HuH-7.5 (cell line): Measurements from ENCODE around the gene ITFG2.

Experiments
- DNase-seq: peaks from one replicate; pipeline ENCODE4 v3.0.0; 2011; ENCODE audit warnings: low spot score

The ITFG2 gene

DNA sequence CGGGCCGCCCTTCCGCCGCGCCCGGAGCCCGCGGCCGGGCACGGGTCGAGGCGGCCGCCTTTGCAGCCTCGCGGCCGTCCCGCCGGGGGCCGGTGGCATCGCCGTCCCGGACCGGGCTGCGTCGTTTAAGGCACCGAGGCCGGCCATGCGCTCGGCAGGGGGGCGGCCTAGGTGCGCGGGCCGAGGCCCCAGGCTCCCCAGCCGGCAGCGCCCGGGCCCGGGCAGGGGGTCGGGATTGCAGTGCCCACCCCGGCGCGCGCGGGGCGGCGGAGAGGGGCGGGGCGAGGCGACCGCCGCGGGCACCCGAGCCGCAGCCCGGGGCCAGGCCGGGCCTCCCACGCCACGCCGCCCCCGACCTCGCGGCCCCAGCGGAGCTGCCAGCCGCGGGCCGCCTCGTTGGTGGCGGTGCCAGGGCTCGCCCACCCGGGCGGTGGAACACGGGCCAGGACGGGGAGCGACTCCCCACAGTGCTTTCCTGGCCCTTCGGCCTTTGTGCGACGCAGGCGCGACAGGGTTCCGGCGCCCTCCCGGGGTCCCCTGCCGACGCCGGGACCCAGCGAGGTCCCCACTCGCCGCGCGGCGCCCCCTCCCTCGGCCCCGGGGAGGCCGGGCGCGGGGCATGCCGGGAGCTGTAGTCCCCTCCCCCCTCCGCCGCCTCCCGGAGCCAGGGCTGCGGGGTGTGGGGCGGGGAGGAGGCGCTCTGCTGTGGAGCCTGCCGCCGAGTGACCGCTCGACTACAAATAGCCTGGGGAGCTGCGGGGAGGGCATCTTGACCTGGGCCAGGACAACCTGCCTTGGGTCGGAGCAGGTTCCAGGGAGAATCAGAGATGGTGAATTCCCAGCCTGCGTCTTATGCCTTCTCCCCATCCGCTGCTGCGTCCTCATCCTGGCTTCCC is 16.9 kb upstream of the ITFG2 start:
- DNase-seq: peak; percentile 94

DNA sequence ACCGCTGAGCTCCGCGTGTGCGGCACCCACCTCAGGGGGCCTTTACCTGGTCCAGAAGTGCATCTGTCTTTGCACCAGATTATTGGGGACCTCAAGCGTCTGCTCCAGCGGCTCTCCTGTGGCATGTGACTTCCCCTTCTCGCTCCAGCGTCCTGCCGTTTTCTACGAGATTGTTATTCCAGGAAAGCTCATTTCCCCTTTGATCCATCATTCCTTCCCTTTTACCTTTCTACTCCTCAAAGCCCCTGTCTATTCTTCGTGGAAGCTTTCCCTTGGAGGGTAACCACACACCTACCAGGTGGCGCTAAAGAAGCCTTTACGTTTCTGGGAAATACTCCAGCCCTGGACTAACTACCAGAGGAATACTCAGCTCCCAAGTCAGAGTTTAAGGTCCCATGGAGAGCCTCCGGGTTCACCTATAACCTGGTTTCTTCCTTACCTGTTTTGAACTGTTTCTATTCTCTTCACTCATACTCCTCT is 16.2 kb upstream of the ITFG2 start:
- DNase-seq: peak; percentile 54

- no peak for DNase-seq
Observed at GRCh38 chr12:2797721-2798418, 14.6 kb upstream of the ITFG2 start.

GRCh38 chr12:2800046-2800570 is 12.4 kb upstream of the ITFG2 start:
- no peak for DNase-seq

GRCh38 chr12:2801044-2801783 is 11.3 kb upstream of the ITFG2 start:
- DNase-seq: no peak

- DNase-seq: no peak
Observed at GRCh38 chr12:2803635-2804392, 8.7 kb upstream of the ITFG2 start.

DNA sequence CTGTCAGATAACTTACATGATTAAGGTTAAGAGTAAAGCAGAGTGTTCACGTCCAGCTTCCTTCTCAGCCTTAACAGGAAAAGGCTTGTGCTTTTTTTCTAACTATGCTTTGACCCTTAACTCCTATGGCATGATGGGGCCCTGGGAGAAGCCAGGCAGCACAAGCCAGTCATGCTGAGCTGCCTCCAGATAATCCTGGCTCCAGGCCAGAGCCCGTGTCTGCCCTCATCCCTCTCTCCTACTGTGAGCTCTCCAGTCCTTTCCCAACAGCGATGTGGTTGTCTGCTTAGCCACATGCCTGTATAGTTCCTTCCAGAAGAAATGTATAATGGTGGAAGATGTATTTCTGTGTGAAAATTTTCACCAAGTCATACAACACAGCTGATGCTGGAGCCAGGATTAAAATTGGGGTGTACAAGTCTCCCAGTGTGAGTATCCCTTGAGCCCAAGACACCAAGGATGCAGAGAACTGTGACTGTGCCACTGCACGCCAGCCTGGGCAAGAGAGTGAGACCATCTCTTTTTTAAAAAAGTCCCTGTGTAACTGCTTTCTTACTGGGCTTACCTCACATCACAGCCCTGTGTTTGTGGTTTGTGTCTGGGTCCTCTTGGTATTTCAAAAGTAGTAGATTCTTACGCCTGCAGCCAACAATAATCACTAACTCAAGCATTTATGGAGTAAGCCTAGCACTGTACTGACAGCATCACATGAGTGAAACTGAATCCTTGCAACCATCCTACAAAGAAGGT is 7.9 kb upstream of the ITFG2 start:
- no peak for DNase-seq

DNA sequence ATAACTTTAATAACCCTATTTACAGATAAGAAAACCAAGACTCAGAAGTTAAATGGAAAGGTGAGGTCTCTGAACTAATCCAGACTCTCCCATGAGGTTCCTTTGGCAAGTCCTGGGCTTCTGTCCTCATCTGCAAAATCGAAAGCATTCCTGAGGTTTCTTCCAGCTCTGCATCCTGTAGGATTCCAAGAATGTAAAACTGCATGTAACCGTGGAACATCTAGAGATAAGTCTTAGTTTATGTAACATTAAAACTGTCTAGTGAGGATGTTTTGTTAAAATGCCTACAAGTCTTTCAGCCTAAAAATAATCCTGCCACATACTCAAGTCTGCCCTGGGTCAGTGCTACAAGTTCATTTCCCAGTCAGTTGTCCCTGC is 7.3 kb upstream of the ITFG2 start:
- no peak for DNase-seq

DNA sequence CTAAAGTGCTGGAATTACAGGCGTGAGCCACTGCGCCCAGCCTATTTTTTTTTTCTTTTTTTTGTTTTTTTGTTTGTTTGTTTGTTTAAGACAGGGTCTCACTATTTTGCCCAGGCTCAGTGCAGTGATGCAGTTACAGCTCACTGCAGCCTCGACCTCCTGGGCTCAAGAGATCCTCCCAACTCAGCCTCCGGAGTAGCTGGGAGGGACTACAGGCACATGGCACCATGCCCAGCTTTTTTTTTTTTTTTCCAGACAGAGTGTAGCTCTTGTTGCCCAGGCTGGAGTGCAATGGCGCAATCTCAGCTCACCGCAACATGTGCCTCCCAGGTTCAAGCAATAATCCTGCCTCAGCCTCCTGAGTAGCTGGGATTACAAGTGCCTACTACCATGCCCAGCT is 5.8 kb upstream of the ITFG2 start:
- no peak for DNase-seq

DNA sequence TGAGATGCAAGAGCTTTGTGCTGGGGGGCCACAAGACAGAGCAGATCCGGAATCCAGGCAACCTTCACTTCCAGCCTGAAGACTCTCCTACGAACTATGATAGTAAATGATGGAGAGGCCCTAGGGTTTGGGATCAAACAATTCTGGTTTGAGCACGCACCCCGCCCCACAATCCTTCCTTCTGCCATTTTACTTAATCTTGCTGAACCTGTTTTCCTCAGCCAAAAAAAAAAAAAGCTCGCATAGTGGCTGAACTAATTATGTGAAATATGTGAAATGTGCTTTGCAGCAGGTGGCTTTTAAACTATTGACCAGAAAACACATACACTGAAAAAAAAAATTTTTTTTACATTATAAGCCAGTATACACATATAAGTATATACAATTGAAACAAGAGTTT is 667 bp upstream of the ITFG2 start:
- no peak for DNase-seq

DNA sequence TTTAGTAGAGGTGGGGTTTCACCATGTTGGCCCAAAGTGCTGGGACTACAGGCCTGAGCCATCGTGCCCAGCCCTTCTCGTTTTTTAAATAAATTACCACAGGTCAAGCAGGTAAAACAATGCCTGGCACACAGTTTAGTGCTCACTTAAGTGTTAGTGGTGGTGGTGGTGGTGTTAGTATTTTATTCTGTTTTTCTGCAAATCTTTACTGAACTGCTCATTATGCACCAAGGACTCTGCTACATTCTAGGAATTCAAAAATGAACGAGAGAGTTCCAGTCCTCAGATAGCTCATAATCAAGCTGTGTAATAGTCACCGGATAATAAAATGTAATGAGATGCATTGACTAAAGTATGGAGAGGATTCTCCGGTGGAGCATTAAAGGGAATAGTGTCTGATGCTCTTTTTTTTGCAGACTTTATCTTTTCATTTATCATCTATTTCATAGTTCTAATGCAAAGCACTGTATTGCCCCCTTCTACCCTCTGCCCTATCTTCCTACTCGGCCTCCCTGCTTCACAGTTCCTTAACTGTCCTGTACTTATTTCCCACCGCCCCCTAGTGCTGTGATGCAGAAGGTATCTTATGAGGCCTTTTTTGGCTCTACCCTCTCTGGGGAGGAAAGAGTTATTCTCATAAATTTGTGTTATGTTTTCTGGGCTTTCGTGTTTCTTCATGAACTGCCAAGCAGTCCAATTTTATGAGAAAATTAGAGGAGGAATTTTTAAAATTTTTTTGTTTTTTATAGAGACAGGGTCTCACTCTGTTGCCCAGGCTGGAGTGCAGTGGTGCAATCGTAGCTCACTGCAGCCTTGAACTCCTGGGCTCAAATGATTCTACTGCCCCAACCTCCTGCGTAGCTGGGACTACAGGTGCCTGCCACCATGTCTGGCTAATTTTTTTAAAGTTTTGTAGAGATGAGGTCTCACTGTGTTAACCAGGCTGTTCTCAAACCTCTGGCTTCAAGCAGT is 1.0 kb downstream of the ITFG2 start:
- DNase-seq: peak; percentile 62

DNA sequence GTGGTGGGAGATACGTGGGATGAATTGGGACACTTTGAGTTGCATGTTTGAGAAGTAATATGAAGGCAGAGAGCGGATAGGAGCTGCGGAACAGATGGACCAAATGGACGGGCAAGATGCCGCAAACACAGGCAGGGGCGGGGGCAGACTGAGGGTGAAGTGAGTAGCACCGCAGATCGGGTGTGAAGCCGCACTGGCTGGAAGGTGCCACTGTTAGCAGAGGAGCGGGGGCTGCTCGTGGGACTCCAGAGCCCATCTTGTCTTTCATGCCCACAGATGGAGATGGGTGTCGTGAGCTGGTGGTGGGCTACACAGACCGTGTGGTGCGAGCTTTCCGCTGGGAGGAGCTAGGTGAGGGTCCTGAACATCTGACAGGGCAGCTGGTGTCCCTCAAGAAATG is 7.3 kb downstream of the ITFG2 start:
- DNase-seq: no peak

DNA sequence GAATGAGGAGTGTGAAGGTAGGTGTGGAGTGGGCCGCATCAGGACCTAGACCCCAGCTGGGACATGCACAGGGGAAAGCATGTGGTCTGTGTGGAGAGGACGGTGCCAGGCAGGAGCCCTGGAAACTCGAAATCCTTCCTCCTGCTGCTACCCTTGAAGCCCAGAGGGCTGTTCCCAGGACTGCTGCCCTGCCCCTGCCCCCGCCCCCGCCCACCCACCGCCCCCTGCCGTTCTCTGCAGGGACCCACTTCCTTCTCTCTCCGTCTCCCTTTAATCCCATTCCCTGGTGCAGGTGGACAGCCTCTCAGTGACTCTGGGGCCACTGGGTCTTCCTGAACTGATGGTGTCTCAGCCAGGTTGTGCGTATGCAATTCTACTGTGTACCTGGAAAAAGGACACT is 8.0 kb downstream of the ITFG2 start:
- no peak for DNase-seq

DNA sequence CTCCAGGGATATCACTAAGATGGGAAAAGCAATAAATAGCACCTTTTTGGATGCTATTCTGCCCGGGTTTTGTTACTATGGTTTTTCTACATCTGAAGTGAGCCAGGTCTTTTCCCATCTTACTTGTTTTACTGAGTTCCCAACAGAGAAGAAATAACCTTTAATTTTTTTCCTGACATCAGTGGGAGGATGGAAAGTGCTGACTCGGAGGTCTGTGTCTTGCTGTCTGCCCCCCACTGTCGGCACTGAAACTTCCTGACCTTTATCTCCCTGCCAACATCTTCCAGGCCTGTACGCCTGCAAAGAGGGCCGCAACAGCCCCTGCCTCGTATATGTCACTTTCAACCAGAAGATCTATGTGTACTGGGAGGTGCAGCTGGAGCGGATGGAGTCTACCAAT is 11.0 kb downstream of the ITFG2 start:
- no peak for DNase-seq

DNA sequence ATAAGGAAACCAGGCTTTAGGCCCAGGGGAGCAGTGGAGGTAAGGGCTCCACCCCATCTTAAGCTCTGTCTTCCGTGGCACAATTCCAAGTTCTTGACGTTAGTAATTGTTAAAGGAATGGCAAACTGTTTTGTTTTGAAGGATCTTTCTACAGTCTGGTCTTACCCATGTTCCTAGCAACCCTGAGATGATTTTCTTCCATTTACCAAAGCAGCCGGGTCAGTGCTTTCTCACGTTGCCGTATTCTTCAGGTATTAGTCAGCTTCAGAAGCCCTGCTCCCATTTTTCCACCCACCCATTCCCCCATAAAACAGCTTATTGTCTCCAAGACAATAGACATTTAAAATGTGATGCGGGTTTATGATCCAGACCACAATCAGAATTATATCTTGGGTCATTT is 12.1 kb downstream of the ITFG2 start:
- DNase-seq: no peak

GRCh38 chr12:2825132-2825531 is 12.7 kb downstream of the ITFG2 start:
- no peak for DNase-seq

GRCh38 chr12:2826036-2826435 is 13.6 kb downstream of the ITFG2 start:
- DNase-seq: no peak

GRCh38 chr12:2826721-2827515 is 14.4 kb downstream of the ITFG2 start:
- DNase-seq: no peak

- DNase-seq: no peak
Observed at GRCh38 chr12:2829275-2829674, 16.8 kb downstream of the ITFG2 start.
